AG10803 (cell line): ENCODE measurements around the gene PRPF19.

ENCODE experiments used
- DNase-seq: peaks from one replicate; pipeline ENCODE4 v3.0.0; 2010; ENCODE audit warnings: low read depth
- H3K4me3 ChIP-seq: 2 replicates; pipeline ENCODE4 v1.5.1; 2011; ENCODE audit warnings: mild to moderate bottlenecking, low read length, control low read depth
- CTCF ChIP-seq: conservative IDR thresholded peaks from 2 replicates; pipeline ENCODE4 v1.5.1; 2011; ENCODE audit warnings: mild to moderate bottlenecking, low read length, control low read depth, inconsistent platforms

The PRPF19 gene

GRCh38 chr11:60867871-60868681 lies 38.3 kb downstream of the PRPF19 start:
- DNase-seq: no peak
- no peak overlapping the region for H3K4me3 ChIP-seq
- TF ChIP-seq CTCF: no peak

GRCh38 chr11:60866911-60867870 lies 39.2 kb downstream of the PRPF19 start, which contains the start of gene ZP1:
TSS of gene ZP1 (plus strand) at chr11:60867542. CDS start at chr11:60867562, 20 bp downstream.
- TF ChIP-seq CTCF: no peak
- no peak within 1 kb of the TSS for H3K4me3 ChIP-seq
- no peak for DNase-seq

- no peak for TF ChIP-seq CTCF
- no peak overlapping the region for H3K4me3 ChIP-seq
- DNase-seq: no peak
These were observed 41.4 kb downstream of the PRPF19 start for GRCh38 chr11:60864856-60865513.

- H3K4me3 ChIP-seq: no peak overlapping the region
- no peak for TF ChIP-seq CTCF
- DNase-seq: no peak
These were observed 42.5 kb downstream of the PRPF19 start for GRCh38 chr11:60863550-60864521.

GRCh38 chr11:60862171-60862570 lies 44.2 kb downstream of the PRPF19 start:
- H3K4me3 ChIP-seq: no peak overlapping the region
- DNase-seq: no peak
- TF ChIP-seq CTCF: no peak

- DNase-seq: no peak
- no peak overlapping the region for H3K4me3 ChIP-seq
- TF ChIP-seq CTCF: no peak
These were observed 45.4 kb downstream of the PRPF19 start for GRCh38 chr11:60860943-60861342.
